HepG2 (cell line): ENCODE data around the gene GRID1. TPM values are rescaled to one million over a fixed set of nuclear protein-coding genes. Genes with fewer than 3 reads are reported as not detected.

Experiments
- BORCS8-MEF2B ChIP-seq: sonication (generic); formaldehyde crosslinking; IDR thresholded peaks from 2 replicates; pipeline ENCODE4 v1.8.0; 2022; ENCODE audit warnings: mild to moderate bottlenecking, missing genetic modification reagents
- CCDC6 ChIP-seq: sonication (generic); formaldehyde crosslinking; IDR thresholded peaks from 2 replicates; pipeline ENCODE4 v1.8.1; 2022; ENCODE audit warnings: mild to moderate bottlenecking, missing genetic modification reagents, moderate library complexity
- ETV6 ChIP-seq: sonication (generic); formaldehyde crosslinking; conservative IDR thresholded peaks from 2 replicates; pipeline ENCODE4 v1.4.0; 2020; ENCODE audit warnings: missing genetic modification reagents
- HDAC2 ChIP-seq: sonication (generic); formaldehyde crosslinking; IDR thresholded peaks from 2 replicates; pipeline ENCODE4 v1.4.0; 2020; ENCODE audit warnings: missing genetic modification reagents
- HNF1B ChIP-seq: sonication (generic); formaldehyde crosslinking; IDR thresholded peaks from 2 replicates; pipeline ENCODE4 v1.5.1; 2020; ENCODE audit warnings: mild to moderate bottlenecking, moderate library complexity, missing genetic modification reagents
- HOXA3 ChIP-seq: sonication (generic); formaldehyde crosslinking; IDR thresholded peaks from 2 replicates; pipeline ENCODE4 v1.5.0; 2020; ENCODE audit warnings: missing genetic modification reagents
- KDM6A ChIP-seq: IDR thresholded peaks from 2 replicates; pipeline ENCODE4 v1.6.1; 2016; ENCODE audit warnings: low read depth
- KLF6 ChIP-seq: IDR thresholded peaks from 2 replicates; pipeline ENCODE4 v1.8.0; 2016; ENCODE audit warnings: missing biosample characterization, missing genetic modification reagents
- MTF1 ChIP-seq: sonication (generic); formaldehyde crosslinking; IDR thresholded peaks from 2 replicates; pipeline ENCODE4 v1.5.0; 2020; ENCODE audit warnings: missing genetic modification reagents
- NR2F6 ChIP-seq, 2 experiments: IDR thresholded peaks; 2 replicates each; pipeline ENCODE4 v1.6.1; 2016; ENCODE audit warnings: antibody characterized with exemption in 1 of 2, mild to moderate bottlenecking in 1 of 2
- PLRG1 ChIP-seq: fragments of 450-650 bp; conservative IDR thresholded peaks from 2 replicates; pipeline ENCODE4 v1.6.1; 2016
- SALL1 ChIP-seq: sonication (generic); formaldehyde crosslinking; IDR thresholded peaks from 2 replicates; pipeline ENCODE4 v1.8.0; 2022; ENCODE audit warnings: mild to moderate bottlenecking, missing genetic modification reagents
- SCMH1 ChIP-seq: sonication (generic); formaldehyde crosslinking; IDR thresholded peaks from 2 replicates; pipeline ENCODE4 v1.9.0; 2021; ENCODE audit warnings: missing genetic modification reagents, mild to moderate bottlenecking, borderline replicate concordance
- SP2 ChIP-seq: sonication (generic); formaldehyde crosslinking; IDR thresholded peaks from 2 replicates; pipeline ENCODE4 v1.5.1; 2020; ENCODE audit warnings: mild to moderate bottlenecking, missing genetic modification reagents
- TBL1XR1 ChIP-seq: fragments of 150-350 bp; IDR thresholded peaks from 2 replicates; pipeline ENCODE4 v1.6.1; 2014; ENCODE audit warnings: borderline replicate concordance, low read length; ENCODE audit not compliant: partially characterized antibody
- ZNF138 ChIP-seq: sonication (generic); formaldehyde crosslinking; IDR thresholded peaks from 2 replicates; pipeline ENCODE4 v1.5.0; 2020; ENCODE audit warnings: mild to moderate bottlenecking, low read depth, missing genetic modification reagents
- ZNF235 ChIP-seq: sonication (generic); formaldehyde crosslinking; IDR thresholded peaks from 2 replicates; pipeline ENCODE4 v1.8.1; 2023; ENCODE audit warnings: mild to moderate bottlenecking, missing genetic modification reagents, borderline replicate concordance
- ZNF432 ChIP-seq: sonication (generic); formaldehyde crosslinking; IDR thresholded peaks from 2 replicates; pipeline ENCODE4 v1.5.0; 2020; ENCODE audit warnings: missing genetic modification reagents, mild to moderate bottlenecking, borderline replicate concordance
- ZNF563 ChIP-seq: sonication (generic); formaldehyde crosslinking; IDR thresholded peaks from 2 replicates; pipeline ENCODE4 v1.8.0; 2022; ENCODE audit warnings: mild to moderate bottlenecking, moderate library complexity, missing genetic modification reagents
- polyA plus RNA-seq, 8 experiments: library from polyadenylated mRNA; depleted of rRNA in 3 of 8; stranded (reverse) in 7 of 8; unstranded in 1 of 8; fragments of >200 nt; fragmentation: Illumina TruSeq in 4 of 8; extraction: Trizol in 4 of 8; gene quantifications; 2 replicates each; pipeline versions ENCODE4 v1.2.1 to v1.2.3, GENCODE V29; 2011 to 2016; ENCODE audit warnings: low read depth in 4 of 8, missing spikeins in 1 of 8, mixed read lengths in 1 of 8; ENCODE audit not compliant: insufficient read depth in 1 of 8
- total RNA-seq, 5 experiments: library from RNA; depleted of rRNA; stranded (reverse); fragments of >200 nt; fragmentation: Illumina TruSeq; extraction: Trizol; gene quantifications; 2 replicates each; pipeline ENCODE4 v1.2.3, GENCODE V29; 2016; ENCODE audit warnings: low read depth in 1 of 5
- TF ChIP-seq, protein P1 (sequence below), 2 experiments: sonication (generic) in 1 of 2; formaldehyde crosslinking in 1 of 2; IDR thresholded peaks; 2 replicates each; pipeline versions ENCODE4 v1.5.1 to v1.6.1; 2011 to 2020; ENCODE audit warnings: borderline replicate concordance in 1 of 2, low read depth in 1 of 2, low read length in 1 of 2, mild to moderate bottlenecking in 1 of 2, missing genetic modification reagents in 1 of 2, moderate library complexity in 1 of 2
- TF ChIP-seq, protein P2 (sequence below): sonication (generic); formaldehyde crosslinking; IDR thresholded peaks from 2 replicates; pipeline ENCODE4 v1.9.0; 2021; ENCODE audit warnings: missing genetic modification reagents, mild to moderate bottlenecking, borderline replicate concordance
- TF ChIP-seq, protein P3 (sequence below): sonication (generic); formaldehyde crosslinking; conservative IDR thresholded peaks from 2 replicates; pipeline ENCODE4 v1.8.0; 2022; ENCODE audit warnings: mild to moderate bottlenecking, moderate library complexity, missing genetic modification reagents

The GRID1 gene
- total and polyA plus RNA-seq, 2 of the 13 experiments (the other 11 are each of a cell fraction or from before 2014, with no cell fraction given), result 0.05 TPM; not detected in 1

GRCh38 chr10:86163522-86164173 lies 202.9 kb downstream of the GRID1 start (continued):
- TF ChIP-seq, protein P1, sequence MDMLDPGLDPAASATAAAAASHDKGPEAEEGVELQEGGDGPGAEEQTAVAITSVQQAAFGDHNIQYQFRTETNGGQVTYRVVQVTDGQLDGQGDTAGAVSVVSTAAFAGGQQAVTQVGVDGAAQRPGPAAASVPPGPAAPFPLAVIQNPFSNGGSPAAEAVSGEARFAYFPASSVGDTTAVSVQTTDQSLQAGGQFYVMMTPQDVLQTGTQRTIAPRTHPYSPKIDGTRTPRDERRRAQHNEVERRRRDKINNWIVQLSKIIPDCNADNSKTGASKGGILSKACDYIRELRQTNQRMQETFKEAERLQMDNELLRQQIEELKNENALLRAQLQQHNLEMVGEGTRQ (IDR thresholded peaks at IDR 0.05; ENCODE audit: low read depth, low read length), result no peak
- TF ChIP-seq, protein P1 (CRISPR knock-in tag; IDR thresholded peaks at IDR 0.05; ENCODE audit: borderline replicate concordance), result no peak
- no peak for TF ChIP-seq SCMH1 (CRISPR knock-in tag)
- 0 out of 2 replicates have a peak, but pooled peaks have one; percentile 27 for TF ChIP-seq NR2F6 (IDR thresholded peaks at IDR 0.05)
- TF ChIP-seq NR2F6 (CRISPR knock-in tag; IDR thresholded peaks at IDR 0.05), result peak; percentile 50; the same call in 1 of the 2 replicates
- no peak for TF ChIP-seq BORCS8-MEF2B (CRISPR knock-in tag)
- TF ChIP-seq, protein P2, sequence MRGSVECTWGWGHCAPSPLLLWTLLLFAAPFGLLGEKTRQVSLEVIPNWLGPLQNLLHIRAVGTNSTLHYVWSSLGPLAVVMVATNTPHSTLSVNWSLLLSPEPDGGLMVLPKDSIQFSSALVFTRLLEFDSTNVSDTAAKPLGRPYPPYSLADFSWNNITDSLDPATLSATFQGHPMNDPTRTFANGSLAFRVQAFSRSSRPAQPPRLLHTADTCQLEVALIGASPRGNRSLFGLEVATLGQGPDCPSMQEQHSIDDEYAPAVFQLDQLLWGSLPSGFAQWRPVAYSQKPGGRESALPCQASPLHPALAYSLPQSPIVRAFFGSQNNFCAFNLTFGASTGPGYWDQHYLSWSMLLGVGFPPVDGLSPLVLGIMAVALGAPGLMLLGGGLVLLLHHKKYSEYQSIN (CRISPR knock-in tag), result no peak
- no peak for TF ChIP-seq MTF1 (CRISPR knock-in tag)
- TF ChIP-seq TBL1XR1, result no peak
- peak; percentile 33; the same call in 1 of the 2 replicates for TF ChIP-seq KDM6A (CRISPR knock-in tag)
- TF ChIP-seq, protein P3, sequence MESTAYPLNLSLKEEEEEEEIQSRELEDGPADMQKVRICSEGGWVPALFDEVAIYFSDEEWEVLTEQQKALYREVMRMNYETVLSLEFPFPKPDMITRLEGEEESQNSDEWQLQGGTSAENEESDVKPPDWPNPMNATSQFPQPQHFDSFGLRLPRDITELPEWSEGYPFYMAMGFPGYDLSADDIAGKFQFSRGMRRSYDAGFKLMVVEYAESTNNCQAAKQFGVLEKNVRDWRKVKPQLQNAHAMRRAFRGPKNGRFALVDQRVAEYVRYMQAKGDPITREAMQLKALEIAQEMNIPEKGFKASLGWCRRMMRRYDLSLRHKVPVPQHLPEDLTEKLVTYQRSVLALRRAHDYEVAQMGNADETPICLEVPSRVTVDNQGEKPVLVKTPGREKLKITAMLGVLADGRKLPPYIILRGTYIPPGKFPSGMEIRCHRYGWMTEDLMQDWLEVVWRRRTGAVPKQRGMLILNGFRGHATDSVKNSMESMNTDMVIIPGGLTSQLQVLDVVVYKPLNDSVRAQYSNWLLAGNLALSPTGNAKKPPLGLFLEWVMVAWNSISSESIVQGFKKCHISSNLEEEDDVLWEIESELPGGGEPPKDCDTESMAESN (CRISPR knock-in tag), result no peak
- TF ChIP-seq ZNF432 (CRISPR knock-in tag), result no peak
- no peak for TF ChIP-seq ETV6 (CRISPR knock-in tag)
- TF ChIP-seq SP2 (CRISPR knock-in tag), result no peak
- TF ChIP-seq ZNF563 (CRISPR knock-in tag), result no peak
- 0 out of 2 replicates have a peak, but pooled peaks have one; percentile 20 for TF ChIP-seq HDAC2 (CRISPR knock-in tag)
- TF ChIP-seq ZNF235 (CRISPR knock-in tag), result no peak
- no peak for TF ChIP-seq KLF6 (CRISPR knock-in tag)
- TF ChIP-seq HNF1B (CRISPR knock-in tag), result no peak
- no peak for TF ChIP-seq ZNF138 (CRISPR knock-in tag)
- peak; percentile 50; the same call in 1 of the 2 replicates for TF ChIP-seq SALL1 (CRISPR knock-in tag)
- no peak for TF ChIP-seq CCDC6 (CRISPR knock-in tag)
- TF ChIP-seq HOXA3, result peak; percentile 87
- TF ChIP-seq PLRG1, result no peak
